CD4-positive, alpha-beta T cell treated with Interleukin-6 at 100 ng/mL for 8 hours (primary cell): Measurements from ENCODE around the gene NDE1.

Experiments
- DNase-seq: peaks from one replicate; pipeline ENCODE4 v3.0.0-alpha.2; 2020; ENCODE audit warnings: mixed read lengths, low spot score

NDE1 gene

GRCh38 chr16:15770107-15770506, 120.1 kb downstream of the NDE1 start:
- no peak for DNase-seq

GRCh38 chr16:15770512-15770911, 120.5 kb downstream of the NDE1 start:
- DNase-seq, result no peak

- no peak for DNase-seq
Measured at GRCh38 chr16:15771694-15772093, 121.6 kb downstream of the NDE1 start.

GRCh38 chr16:15772579-15773293, 122.7 kb downstream of the NDE1 start:
- no peak for DNase-seq

GRCh38 chr16:15773968-15774367, 123.9 kb downstream of the NDE1 start:
- DNase-seq, result no peak

GRCh38 chr16:15775209-15775608, 125.2 kb downstream of the NDE1 start:
- no peak for DNase-seq

- DNase-seq, result no peak
Measured at GRCh38 chr16:15775663-15776304, 125.7 kb downstream of the NDE1 start.
